Measurements from ENCODE around the gene MBP.

Gene MBP

DNA sequence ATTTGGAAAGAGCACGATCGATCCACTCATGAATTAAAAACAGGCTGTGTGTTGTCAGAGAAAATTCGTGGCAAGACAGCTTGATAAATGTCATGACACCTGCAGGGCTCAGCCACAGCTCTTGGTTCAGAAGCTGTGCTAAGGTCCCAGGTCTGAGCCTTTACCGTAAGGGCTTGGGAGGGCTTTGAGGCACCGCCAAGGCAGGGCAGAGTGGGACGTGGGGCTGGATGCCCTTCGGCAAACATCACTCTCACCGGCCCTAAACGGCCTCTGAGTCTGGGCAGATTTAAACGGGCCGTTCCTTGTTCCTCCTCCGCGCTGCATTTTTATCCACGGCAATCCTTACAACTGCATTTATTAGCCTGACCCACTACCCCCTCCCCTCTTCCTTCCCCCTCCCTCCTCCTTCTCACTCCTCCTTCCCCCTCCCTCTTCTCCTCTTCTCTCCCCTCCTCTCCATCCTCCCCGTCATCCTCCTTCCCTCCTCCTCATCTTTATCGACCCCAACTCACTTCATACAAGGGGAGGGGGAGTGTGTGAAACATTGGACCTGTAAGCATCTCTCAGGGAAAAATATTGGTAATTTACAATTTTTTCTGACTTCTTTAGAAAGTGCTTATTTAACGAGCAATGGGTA, 33.9 kb downstream of the MBP start:
- TF ChIP-seq REST (IDR thresholded peaks at IDR 0.05; ENCODE audit: low read depth) (no peak), TCF12 (IDR thresholded peaks at IDR 0.05; ENCODE audit: low read depth) (no peak), FOXM1 (IDR thresholded peaks at IDR 0.05; ENCODE audit: borderline replicate concordance, low read depth) (no peak), YY1 (IDR thresholded peaks at IDR 0.05; ENCODE audit: low read depth) (no peak), MAX (IDR thresholded peaks at IDR 0.05) (no peak), EGR1 (IDR thresholded peaks at IDR 0.05) (no peak), RAD21 (IDR thresholded peaks at IDR 0.05; ENCODE audit: low read depth) (no peak), EP300 (IDR thresholded peaks at IDR 0.05; ENCODE audit: borderline replicate concordance) (no peak), CREB1 (IDR thresholded peaks at IDR 0.05; ENCODE audit: low read depth) (no peak), NFIC (IDR thresholded peaks at IDR 0.05) (no peak), ZBTB7A (IDR thresholded peaks at IDR 0.05; ENCODE audit: low read depth) (no peak)

DNA sequence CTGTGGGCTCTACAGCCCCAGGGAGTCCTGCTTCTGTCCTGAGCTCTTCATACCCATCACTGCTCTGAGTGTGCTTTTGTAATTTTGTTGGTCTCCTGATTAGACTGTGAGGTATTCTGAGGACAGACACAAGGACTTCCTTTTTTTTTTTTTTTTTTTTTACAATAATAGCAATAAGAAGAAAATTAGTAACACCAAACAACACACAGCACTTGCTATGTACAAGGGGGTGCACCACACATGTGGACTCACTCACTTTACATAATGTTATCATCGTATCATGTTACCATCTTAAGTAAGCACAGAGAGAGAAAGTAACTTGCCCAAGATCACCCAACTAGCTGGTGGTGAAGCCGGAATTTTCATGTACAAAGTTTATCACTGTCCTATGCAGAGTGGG, 34.6 kb downstream of the MBP start:
- TF ChIP-seq CEBPB (IDR thresholded peaks at IDR 0.05) (no peak), EGR1 (IDR thresholded peaks at IDR 0.05) (no peak), EP300 (IDR thresholded peaks at IDR 0.05; ENCODE audit: borderline replicate concordance) (no peak), TCF12 (IDR thresholded peaks at IDR 0.05; ENCODE audit: low read depth) (no peak), TAF1 (IDR thresholded peaks at IDR 0.05; ENCODE audit: low read depth) (no peak), YY1 (IDR thresholded peaks at IDR 0.05; ENCODE audit: low read depth) (no peak), TEAD4 (IDR thresholded peaks at IDR 0.05) (no peak), NFIC (IDR thresholded peaks at IDR 0.05) (no peak), REST (IDR thresholded peaks at IDR 0.05; ENCODE audit: low read depth) (no peak), CREB1 (IDR thresholded peaks at IDR 0.05; ENCODE audit: low read depth) (no peak), FOXM1 (IDR thresholded peaks at IDR 0.05; ENCODE audit: borderline replicate concordance, low read depth) (no peak), ZBTB7A (IDR thresholded peaks at IDR 0.05; ENCODE audit: low read depth) (no peak)
- TF ChIP-seq, protein P1, sequence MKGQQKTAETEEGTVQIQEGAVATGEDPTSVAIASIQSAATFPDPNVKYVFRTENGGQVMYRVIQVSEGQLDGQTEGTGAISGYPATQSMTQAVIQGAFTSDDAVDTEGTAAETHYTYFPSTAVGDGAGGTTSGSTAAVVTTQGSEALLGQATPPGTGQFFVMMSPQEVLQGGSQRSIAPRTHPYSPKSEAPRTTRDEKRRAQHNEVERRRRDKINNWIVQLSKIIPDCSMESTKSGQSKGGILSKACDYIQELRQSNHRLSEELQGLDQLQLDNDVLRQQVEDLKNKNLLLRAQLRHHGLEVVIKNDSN (IDR thresholded peaks at IDR 0.05): no peak

DNA sequence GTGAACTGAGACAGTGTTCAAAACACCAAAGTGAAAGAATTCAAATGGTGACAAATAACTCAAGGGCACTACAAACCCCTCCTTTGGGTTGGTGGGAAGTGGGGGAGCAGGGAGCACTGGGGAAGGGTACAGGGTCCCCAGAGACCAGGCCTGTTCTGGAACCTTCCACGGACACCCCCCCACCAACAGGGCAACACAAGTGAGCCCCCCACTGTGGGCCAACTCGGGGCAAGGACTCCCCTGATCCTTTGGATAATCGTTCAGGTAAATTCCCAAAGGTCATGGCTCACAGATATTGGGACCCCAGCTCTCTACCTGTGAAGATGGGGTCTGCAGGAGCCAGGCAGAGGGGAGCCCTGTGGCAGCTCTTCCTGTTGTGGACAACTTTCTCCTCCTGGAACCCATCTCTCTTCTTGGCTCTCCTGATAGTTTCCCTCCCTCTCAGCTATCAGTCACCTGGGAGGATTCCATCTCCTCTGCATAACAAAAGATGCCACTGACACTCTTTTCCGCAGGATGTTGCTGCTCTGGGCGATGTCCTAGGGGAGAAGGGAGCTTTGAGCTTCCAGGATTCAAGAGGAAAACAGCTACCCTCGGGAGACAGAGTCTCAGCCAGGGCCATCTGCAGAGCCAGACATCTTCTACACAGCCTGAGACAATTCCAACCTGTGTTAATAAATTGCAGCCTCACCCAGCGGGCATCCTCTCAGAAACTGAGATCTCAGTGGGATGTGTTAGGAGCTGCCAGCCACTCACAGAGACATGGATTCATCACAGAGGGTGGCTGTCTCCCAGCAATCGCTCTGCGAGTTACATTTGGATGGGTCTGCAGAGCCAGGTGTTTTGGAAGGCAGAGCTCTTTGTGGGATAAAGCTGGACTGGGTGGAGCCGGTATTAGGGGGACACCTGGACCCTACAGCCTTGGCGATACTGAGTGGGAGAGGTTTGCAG, 35.4 kb downstream of the MBP start:
- TF ChIP-seq ZBTB7A (IDR thresholded peaks at IDR 0.05; ENCODE audit: low read depth): no peak
- TF ChIP-seq MAX (IDR thresholded peaks at IDR 0.05): no peak
- no peak for TF ChIP-seq YY1 (IDR thresholded peaks at IDR 0.05; ENCODE audit: low read depth)
- no peak for TF ChIP-seq TAF1 (IDR thresholded peaks at IDR 0.05; ENCODE audit: low read depth)
- no peak for TF ChIP-seq NFIC (IDR thresholded peaks at IDR 0.05)
- no peak for TF ChIP-seq EP300 (IDR thresholded peaks at IDR 0.05; ENCODE audit: borderline replicate concordance)
- TF ChIP-seq REST (IDR thresholded peaks at IDR 0.05; ENCODE audit: low read depth): no peak
- no peak for TF ChIP-seq CEBPB (IDR thresholded peaks at IDR 0.05)
- no peak for TF ChIP-seq TEAD4 (IDR thresholded peaks at IDR 0.05)
- no peak for TF ChIP-seq FOXM1 (IDR thresholded peaks at IDR 0.05; ENCODE audit: borderline replicate concordance, low read depth)
- TF ChIP-seq CREB1 (IDR thresholded peaks at IDR 0.05; ENCODE audit: low read depth): no peak
- no peak for TF ChIP-seq EGR1 (IDR thresholded peaks at IDR 0.05)
- TF ChIP-seq, protein P1 (IDR thresholded peaks at IDR 0.05): no peak
- no peak for TF ChIP-seq TCF12 (IDR thresholded peaks at IDR 0.05; ENCODE audit: low read depth)
- TF ChIP-seq RAD21 (IDR thresholded peaks at IDR 0.05; ENCODE audit: low read depth): no peak
